Progenitor cell of endocrine pancreas (in vitro differentiated cells): ENCODE results near the gene UFD1. TPM values are rescaled to one million over a fixed set of nuclear protein-coding genes. Genes with fewer than 3 reads are reported as not detected.

Experiments used
- DNase-seq: peaks from one replicate; pipeline ENCODE4 v3.0.0; 2021; ENCODE audit warnings: low spot score; ENCODE audit not compliant: unreplicated experiment
- H3K27ac Mint-ChIP-seq: 2 replicates; pipeline ENCODE4 v1.8.0; 2021; ENCODE audit warnings: mild to moderate bottlenecking, moderate library complexity, mixed read lengths
- H3K27me3 Mint-ChIP-seq: 2 replicates; pipeline ENCODE4 v1.8.0; 2021; ENCODE audit warnings: mixed read lengths
- H3K36me3 Mint-ChIP-seq: 2 replicates; pipeline ENCODE4 v1.8.0; 2022; ENCODE audit warnings: mixed read lengths; ENCODE audit not compliant: insufficient read depth
- H3K4me1 Mint-ChIP-seq: 2 replicates; pipeline ENCODE4 v1.8.0; 2021; ENCODE audit warnings: low read depth, mixed read lengths
- H3K4me3 Mint-ChIP-seq: 2 replicates; pipeline ENCODE4 v1.8.0; 2021; ENCODE audit warnings: low read depth, mild to moderate bottlenecking, moderate library complexity, mixed read lengths
- H3K9me3 Mint-ChIP-seq: 2 replicates; pipeline ENCODE4 v1.8.0; 2021; ENCODE audit warnings: low read depth, mixed read lengths
- CTCF ChIP-seq: fragments of 200-600 bp; sonication (generic); IDR thresholded peaks from one replicate; pipeline ENCODE4 v1.5.0; 2021; ENCODE audit warnings: antibody characterized with exemption, mild to moderate bottlenecking; ENCODE audit not compliant: unreplicated experiment
- total RNA-seq: library from RNA; stranded (reverse); gene quantifications from 2 replicates; pipeline ENCODE4 v1.2.1, GENCODE V29; 2021

Gene UFD1
- total RNA-seq, 1 donor from 2014 or later: 55.3 TPM

GRCh38 chr22:19517919-19518611 lies 39.1 kb upstream of the UFD1 start:
- Mint-ChIP-seq H3K4me1 (no peaks in the 10 kb centered on the region), H3K4me3 (no peak overlapping the region), H3K36me3 (peaks cover 4% of the 10 kb centered on the region), H3K27me3 (peaks cover 20% of the 10 kb centered on the region), H3K9me3 (no peaks in the 10 kb centered on the region), H3K27ac (no peak overlapping the region)
- no peak for TF ChIP-seq CTCF
- DNase-seq: no peak

- DNase-seq: no peak
- no peak for TF ChIP-seq CTCF
- H3K4me3 Mint-ChIP-seq: no peak overlapping the region
- H3K4me1 Mint-ChIP-seq: no peaks in the 10 kb centered on the region
- peaks cover 4% of the 10 kb centered on the region for H3K36me3 Mint-ChIP-seq
- H3K27ac Mint-ChIP-seq: no peak overlapping the region
- peaks cover 15% of the 10 kb centered on the region for H3K27me3 Mint-ChIP-seq
- H3K9me3 Mint-ChIP-seq: no peaks in the 10 kb centered on the region
These were observed 38.1 kb upstream of the UFD1 start for GRCh38 chr22:19517171-19517500.

- Mint-ChIP-seq H3K36me3 (peaks cover 6% of the 10 kb centered on the region), H3K4me1 (no peaks in the 10 kb centered on the region), H3K27me3 (peaks cover 9% of the 10 kb centered on the region), H3K9me3 (no peaks in the 10 kb centered on the region), H3K4me3 (no peak overlapping the region), H3K27ac (no peak overlapping the region)
- DNase-seq: no peak
- TF ChIP-seq CTCF: no peak
These were observed 37.6 kb upstream of the UFD1 start for GRCh38 chr22:19516378-19517170.

- no peak for DNase-seq
- Mint-ChIP-seq H3K4me1 (no peaks in the 10 kb centered on the region), H3K36me3 (peaks cover 6% of the 10 kb centered on the region), H3K9me3 (no peaks in the 10 kb centered on the region), H3K27ac (no peak overlapping the region), H3K27me3 (peaks cover 3% of the 10 kb centered on the region), H3K4me3 (no peak overlapping the region)
- TF ChIP-seq CTCF: no peak
These were observed 36.8 kb upstream of the UFD1 start for GRCh38 chr22:19515654-19516377.

GRCh38 chr22:19514831-19515565 lies 36.0 kb upstream of the UFD1 start:
- no peak overlapping the region for H3K4me3 Mint-ChIP-seq
- no peak for TF ChIP-seq CTCF
- H3K27ac Mint-ChIP-seq: no peak overlapping the region
- no peaks in the 10 kb centered on the region for H3K4me1 Mint-ChIP-seq
- no peaks in the 10 kb centered on the region for H3K27me3 Mint-ChIP-seq
- H3K36me3 Mint-ChIP-seq: peaks cover 6% of the 10 kb centered on the region
- DNase-seq: no peak
- no peaks in the 10 kb centered on the region for H3K9me3 Mint-ChIP-seq
